Left kidney (tissue), 2 donors: ENCODE measurements around the gene PFKFB4. TPM values are rescaled to one million over a fixed set of nuclear protein-coding genes. Genes with fewer than 3 reads are reported as not detected.
A peak's percentile ranks its signal among the peaks of the same experiment; 100 is the strongest.

Source experiments
- DNase-seq: peaks from one replicate; pipeline ENCODE4 v3.0.0-alpha.2; 2013
- polyA plus RNA-seq: library from polyadenylated mRNA; unstranded; fragments of 120-200 nt; gene quantifications from one replicate; pipeline ENCODE4 v1.2.1, GENCODE V29; 2013; ENCODE audit not compliant: insufficient read length

The PFKFB4 gene
- polyA plus RNA-seq, 1 donor, result 4.3 TPM

- no peak for DNase-seq
Observed at GRCh38 chr3:48585411-48585810, 28.8 kb upstream of the PFKFB4 start.

DNA sequence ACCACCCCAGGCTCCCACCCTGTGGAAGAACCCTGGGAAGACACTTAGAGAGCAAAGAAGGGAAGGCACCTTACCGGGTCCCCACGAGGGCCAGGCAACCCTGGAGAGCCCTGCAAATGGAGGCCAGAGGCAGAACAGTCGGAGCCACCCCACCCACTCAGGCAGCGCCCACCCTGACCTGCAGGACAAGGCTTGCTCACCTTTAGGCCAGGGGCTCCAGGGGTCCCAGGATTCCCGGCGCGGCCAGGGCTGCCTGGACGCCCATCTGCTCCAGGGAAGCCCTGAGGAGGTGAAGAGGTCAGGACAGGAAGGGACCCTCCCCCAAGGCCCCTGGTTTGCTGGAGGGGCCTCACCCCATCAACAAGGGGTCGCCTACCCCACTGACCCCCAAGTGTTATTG lies 28.2 kb upstream of the PFKFB4 start:
- no peak for DNase-seq

DNA sequence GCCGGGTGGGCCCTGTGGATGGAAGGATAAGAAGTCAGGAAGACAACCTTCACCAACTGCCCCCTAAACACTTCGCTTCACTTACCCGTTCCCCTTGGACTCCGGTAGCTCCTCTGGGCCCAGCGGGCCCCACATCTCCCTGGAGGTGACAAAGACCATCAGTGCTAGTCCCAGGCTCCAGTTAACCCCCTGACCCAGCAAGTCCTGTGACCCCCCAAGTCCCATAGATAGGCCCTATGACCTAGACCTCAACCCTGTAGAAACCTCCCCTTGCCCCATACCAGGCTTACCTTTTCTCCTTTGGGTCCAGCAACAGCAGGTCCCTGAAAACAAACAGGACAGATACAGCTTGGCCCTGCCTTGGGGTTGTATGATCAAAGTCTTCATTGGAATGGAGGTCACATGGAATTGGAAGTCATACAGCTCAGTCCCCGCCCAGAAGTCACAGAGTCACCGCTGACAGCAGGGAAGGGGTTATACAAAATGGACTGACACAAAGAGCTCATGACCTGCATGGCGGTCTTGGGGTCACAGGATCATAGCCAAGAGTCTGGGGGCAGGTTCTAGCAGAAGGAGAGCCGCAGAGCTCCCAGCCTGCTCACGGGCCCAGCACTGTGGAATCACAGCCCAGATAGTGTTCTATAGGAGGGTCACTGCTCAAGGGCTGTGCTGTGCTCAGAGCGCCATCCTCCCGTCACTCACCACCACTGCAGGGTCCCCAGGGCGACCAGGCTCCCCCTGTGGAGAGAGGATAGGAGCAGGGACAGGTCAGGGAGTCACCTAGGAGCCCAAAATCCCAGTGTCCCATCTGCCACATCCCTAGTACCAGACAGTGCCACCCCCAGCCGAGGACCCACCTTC lies 25.2 kb upstream of the PFKFB4 start:
- no peak for DNase-seq

GRCh38 chr3:48576647-48577046 lies 20.0 kb upstream of the PFKFB4 start:
- DNase-seq, result no peak

- DNase-seq, result no peak
Observed at GRCh38 chr3:48575366-48575765, 18.8 kb upstream of the PFKFB4 start.

DNA sequence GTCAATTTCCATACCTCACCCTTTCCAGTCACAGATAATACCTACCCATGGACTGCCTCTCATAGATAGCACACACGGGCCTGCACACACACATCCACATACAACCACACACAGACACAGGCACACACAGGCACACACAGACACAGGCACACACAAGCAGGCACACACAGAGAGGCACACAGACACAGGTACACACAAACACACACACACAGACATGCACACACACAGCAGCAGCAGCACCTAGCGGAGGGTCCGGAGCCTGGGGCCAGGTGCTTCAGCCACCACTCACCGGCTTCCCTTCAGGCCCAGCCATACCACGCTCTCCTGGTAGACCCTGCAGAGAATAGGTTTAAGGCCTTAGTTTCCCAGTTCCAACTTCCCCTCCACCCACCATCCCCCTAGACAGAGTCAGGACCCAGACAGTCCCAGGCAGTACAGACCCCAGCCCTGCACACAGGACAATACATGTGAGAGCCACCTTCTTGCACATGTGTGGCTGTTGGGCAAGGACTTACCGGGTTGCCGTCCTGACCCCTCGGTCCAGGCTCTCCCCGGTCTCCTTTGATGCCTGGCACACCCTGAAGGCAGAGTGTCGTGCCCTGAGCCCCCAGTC lies 17.5 kb upstream of the PFKFB4 start:
- DNase-seq, result no peak

GRCh38 chr3:48572517-48572916 lies 15.9 kb upstream of the PFKFB4 start:
- no peak for DNase-seq

DNA sequence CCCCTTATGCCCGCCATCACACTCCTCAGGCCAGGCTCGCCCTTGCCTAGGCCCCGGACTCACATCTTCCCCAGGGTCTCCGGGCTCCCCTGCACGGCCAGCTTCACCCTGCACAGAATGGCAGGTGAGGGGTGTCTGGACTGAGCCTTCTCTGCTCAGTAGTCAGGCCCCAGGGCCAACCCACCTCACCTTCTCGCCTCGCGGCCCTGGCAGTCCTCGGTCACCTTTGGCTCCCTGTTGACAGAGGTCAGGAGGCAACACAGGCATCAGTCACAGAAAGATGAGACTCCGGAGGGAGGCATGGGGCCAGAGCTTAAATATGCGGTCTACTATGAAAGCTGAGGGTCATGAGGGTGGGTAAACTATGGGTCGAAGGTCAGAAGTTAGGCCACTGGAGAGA lies 15.3 kb upstream of the PFKFB4 start:
- DNase-seq, result no peak

DNA sequence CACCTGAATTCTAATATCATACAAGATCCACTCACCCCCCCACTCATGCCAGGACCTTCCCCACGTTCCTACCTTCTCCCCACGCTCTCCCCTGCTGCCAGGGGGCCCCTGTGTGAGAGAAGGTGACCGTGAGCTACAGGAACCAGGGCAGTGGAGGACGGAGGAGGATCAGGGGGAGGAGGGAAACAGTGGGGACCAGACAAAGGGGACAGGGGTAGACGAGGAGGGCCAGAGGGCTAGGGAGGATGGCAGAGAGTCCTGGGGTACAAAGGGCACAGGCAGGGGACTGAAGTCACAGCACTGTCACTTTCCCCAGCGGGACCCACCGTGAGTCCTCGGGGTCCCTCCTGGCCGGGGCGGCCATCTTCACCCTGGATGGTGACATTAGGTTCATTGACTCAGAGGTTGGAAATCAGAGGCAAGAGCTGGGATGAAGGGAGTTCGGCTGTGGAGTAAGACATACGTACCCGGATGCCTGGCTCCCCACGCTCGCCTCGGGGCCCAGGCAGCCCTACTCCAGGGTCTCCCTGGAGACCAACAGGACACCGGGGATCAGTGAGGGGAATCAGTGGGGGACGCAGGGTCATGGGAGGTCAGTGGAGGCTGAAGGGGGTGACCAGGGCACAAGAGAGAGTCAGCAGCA lies 13.3 kb upstream of the PFKFB4 start:
- DNase-seq, result no peak

GRCh38 chr3:48569400-48569799 lies 12.8 kb upstream of the PFKFB4 start:
- DNase-seq, result no peak

GRCh38 chr3:48568476-48568875 lies 11.9 kb upstream of the PFKFB4 start:
- DNase-seq, result no peak

DNA sequence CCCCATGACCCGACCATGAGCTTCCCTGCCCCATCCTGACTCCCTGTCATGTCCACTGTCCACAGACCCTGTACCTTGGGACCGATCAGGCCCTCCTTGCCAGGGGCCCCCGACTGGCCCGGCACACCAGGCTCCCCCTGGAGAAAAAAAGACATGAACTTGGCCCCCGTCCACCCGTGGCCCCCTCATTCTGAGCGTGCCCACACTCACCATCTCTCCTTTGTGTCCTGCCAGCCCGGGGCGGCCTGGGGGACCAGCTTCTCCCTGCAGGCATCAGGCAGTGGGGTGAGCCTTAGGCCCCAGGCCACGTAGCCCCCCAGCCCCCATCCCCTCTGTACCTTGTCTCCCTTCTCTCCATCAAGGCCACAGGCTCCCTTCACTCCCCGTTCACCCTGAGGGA lies 10.9 kb upstream of the PFKFB4 start:
- DNase-seq, result no peak

GRCh38 chr3:48567090-48567489 lies 10.5 kb upstream of the PFKFB4 start:
- DNase-seq, result no peak

- DNase-seq, result no peak
Observed at GRCh38 chr3:48566401-48566760, 9.8 kb upstream of the PFKFB4 start.

- no peak for DNase-seq
Observed at GRCh38 chr3:48565591-48566400, 9.2 kb upstream of the PFKFB4 start.

DNA sequence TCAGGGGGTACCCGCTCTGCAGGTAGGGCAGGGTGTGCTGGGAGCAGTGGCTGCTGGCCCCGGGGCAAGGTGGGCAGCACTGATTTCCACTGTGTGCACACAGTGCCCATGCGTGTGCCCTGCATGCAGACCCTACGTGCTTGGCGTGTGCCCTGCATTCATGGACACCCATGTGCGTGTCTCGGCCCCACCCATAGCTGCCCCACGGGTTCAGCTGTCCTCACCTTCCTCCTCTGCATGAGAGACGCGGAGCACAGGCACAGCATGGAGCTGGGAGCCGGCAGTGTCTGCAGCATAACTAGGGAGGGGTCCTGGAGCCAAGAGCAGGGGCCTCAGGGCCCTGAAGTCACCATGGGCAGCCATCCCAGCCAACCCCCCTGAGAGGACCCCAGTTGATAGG lies 8.6 kb upstream of the PFKFB4 start:
- no peak for DNase-seq

GRCh38 chr3:48564667-48565066 lies 8.1 kb upstream of the PFKFB4 start:
- no peak for DNase-seq

GRCh38 chr3:48564022-48564421 lies 7.4 kb upstream of the PFKFB4 start:
- no peak for DNase-seq

DNA sequence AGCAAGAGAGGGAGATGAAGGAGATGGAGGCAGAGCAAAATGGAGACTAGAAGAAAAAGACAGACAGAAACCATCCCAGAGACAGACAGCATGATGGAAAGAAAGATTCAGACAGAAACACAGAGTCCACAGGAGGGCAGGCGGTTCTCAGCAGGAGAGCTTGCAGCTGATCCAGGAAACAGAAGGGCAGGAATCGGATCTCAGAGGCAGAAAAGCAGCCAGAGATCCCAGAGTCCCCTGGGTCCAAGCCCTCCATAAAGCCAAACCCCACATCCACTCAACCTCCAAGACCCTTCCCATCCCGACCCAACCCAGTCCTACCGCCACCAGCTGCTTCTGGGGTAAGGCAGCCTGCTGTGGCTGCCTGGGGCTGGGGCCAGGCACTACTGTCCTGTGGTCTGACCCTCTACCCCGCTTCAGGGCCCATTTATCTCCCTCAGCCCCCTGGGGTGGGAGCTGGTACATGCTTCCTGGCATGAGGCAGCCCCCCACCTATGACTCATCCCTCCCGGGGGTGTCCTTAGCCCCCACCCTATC lies 6.8 kb upstream of the PFKFB4 start, which contains the start of gene UCN2:
TSS of gene UCN2 (minus strand) at position 400 of the 537 bp plus-strand sequence. CDS start 657 bp downstream, outside the sequence.
- no peak for DNase-seq

GRCh38 chr3:48562367-48563095 lies 5.9 kb upstream of the PFKFB4 start:
- no peak for DNase-seq

DNA sequence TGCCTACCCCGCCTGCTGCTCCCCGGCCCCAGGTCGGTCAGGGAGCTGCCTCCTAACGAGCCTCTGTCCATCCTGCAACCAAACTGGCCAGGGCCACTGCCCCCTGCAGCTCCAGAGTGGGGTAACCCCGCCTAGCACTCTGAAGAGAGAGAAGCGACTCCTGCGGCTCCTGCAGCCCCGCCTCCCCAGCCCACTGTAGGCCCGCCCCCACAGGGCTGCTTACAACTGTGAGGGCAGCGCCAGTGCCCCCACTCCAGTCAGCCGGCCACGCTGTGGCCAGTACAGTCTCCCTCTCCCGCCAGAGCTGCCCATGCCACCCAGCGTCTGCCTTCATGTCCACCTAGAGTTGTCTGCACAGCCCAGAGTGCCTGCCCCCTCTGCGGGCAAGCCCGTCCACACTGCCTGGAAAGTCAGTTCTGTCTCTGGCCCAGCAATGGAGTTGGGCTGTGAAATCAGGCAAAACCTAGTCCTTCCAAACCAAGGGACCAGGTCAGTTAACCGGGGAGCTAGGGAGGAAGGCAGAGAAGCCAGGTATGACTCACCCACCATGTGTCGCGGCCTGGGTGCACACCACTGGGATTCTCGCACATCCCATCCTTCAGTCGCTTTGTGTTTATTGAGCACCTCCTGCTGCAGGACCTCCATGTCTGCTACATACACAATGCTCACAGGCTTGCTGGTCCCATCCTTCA lies 4.6 kb upstream of the PFKFB4 start:
- peak; percentile 49 for DNase-seq
